ENCODE measurements around the gene RFTN1. TPM values are rescaled to one million over a fixed set of nuclear protein-coding genes. Genes with fewer than 3 reads are reported as not detected.
A peak's percentile ranks its signal among the peaks of the same experiment; 100 is the strongest.

The RFTN1 gene
- total and polyA plus RNA-seq, 10 of the 15 experiments (the other 5 are each of a cell fraction or from before 2014, with no cell fraction given): 20.6 to 213 (median 147) TPM

DNA sequence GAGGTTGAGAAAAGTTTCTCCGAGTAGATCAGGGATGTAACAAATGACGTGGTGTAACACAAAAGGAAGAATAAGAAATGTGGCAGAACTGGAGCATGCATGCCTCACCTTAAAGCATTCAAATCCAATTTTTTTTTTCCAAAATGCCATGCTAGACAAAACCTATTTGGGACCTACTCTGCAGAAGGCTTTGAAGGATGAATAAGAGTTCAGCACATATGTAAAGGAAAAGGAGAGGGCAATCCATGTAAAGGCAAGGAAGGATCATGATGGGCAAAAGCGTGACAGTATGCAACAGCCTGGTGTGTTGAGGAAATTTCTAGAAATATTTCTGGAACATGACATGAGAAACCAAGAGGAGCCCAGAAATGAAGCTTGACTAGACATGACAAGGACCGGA lies 132.1 kb downstream of the RFTN1 start (continued):
- TF ChIP-seq, protein P1, sequence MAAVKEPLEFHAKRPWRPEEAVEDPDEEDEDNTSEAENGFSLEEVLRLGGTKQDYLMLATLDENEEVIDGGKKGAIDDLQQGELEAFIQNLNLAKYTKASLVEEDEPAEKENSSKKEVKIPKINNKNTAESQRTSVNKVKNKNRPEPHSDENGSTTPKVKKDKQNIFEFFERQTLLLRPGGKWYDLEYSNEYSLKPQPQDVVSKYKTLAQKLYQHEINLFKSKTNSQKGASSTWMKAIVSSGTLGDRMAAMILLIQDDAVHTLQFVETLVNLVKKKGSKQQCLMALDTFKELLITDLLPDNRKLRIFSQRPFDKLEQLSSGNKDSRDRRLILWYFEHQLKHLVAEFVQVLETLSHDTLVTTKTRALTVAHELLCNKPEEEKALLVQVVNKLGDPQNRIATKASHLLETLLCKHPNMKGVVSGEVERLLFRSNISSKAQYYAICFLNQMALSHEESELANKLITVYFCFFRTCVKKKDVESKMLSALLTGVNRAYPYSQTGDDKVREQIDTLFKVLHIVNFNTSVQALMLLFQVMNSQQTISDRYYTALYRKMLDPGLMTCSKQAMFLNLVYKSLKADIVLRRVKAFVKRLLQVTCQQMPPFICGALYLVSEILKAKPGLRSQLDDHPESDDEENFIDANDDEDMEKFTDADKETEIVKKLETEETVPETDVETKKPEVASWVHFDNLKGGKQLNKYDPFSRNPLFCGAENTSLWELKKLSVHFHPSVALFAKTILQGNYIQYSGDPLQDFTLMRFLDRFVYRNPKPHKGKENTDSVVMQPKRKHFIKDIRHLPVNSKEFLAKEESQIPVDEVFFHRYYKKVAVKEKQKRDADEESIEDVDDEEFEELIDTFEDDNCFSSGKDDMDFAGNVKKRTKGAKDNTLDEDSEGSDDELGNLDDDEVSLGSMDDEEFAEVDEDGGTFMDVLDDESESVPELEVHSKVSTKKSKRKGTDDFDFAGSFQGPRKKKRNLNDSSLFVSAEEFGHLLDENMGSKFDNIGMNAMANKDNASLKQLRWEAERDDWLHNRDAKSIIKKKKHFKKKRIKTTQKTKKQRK (IDR thresholded peaks at IDR 0.05; ENCODE audit: low read depth, low read length): no peak
- TF ChIP-seq RELA (IDR thresholded peaks at IDR 0.05; ENCODE audit: borderline replicate concordance, partially characterized antibody) (no peak), IRF4 (IDR thresholded peaks at IDR 0.05; ENCODE audit: low read depth, low read length) (no peak)

DNA sequence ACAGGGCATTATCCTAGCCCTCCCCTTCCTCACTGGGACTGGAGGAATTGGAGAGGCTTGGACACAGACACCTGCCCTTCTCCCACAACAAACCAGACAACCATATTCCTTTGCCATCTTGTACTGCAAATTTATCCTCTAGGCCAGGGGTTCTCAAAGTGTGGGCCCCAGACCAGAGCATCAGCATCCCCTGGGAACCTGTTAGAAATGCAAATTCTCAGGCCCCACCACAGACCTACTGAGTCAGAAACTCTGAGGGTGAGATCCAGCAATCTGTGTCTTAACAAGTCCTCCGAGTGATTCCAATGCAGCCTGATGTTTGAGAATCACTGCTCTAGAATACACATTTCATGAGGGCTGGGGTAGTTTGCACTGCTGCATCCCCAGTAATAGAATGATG lies 133.1 kb downstream of the RFTN1 start:
- H3K4me2 ChIP-seq (ENCODE audit: control insufficient read depth, insufficient read depth): peak overlapping the region; percentile 67; the same call in 1 of the 2 replicates
- TF ChIP-seq MEF2B (IDR thresholded peaks at IDR 0.05; ENCODE audit: partially characterized antibody, poor library complexity, severe bottlenecking) (peak; percentile 64), DPF2 (IDR thresholded peaks at IDR 0.05) (no peak), CREM (IDR thresholded peaks at IDR 0.05; ENCODE audit: low read depth) (no peak), IRF4 (IDR thresholded peaks at IDR 0.05; ENCODE audit: low read depth, low read length) (no peak), RUNX3 (IDR thresholded peaks at IDR 0.05; ENCODE audit: low read length) (peak; percentile 54), SUZ12 (IDR thresholded peaks at IDR 0.05; ENCODE audit: unreplicated experiment) (no peak), NR2C2 (IDR thresholded peaks at IDR 0.05; ENCODE audit: borderline replicate concordance, control insufficient read depth, insufficient read length, low read depth) (no peak), POU2F2 (IDR thresholded peaks at IDR 0.05; ENCODE audit: borderline replicate concordance, low read depth, low read length) (peak; percentile 43; the same call in 1 of the 3 replicates), BCL11A (IDR thresholded peaks at IDR 0.05; ENCODE audit: low read depth, low read length) (0 out of 2 replicates have a peak, but pooled peaks have one; percentile 13)
- TF ChIP-seq, protein P2, sequence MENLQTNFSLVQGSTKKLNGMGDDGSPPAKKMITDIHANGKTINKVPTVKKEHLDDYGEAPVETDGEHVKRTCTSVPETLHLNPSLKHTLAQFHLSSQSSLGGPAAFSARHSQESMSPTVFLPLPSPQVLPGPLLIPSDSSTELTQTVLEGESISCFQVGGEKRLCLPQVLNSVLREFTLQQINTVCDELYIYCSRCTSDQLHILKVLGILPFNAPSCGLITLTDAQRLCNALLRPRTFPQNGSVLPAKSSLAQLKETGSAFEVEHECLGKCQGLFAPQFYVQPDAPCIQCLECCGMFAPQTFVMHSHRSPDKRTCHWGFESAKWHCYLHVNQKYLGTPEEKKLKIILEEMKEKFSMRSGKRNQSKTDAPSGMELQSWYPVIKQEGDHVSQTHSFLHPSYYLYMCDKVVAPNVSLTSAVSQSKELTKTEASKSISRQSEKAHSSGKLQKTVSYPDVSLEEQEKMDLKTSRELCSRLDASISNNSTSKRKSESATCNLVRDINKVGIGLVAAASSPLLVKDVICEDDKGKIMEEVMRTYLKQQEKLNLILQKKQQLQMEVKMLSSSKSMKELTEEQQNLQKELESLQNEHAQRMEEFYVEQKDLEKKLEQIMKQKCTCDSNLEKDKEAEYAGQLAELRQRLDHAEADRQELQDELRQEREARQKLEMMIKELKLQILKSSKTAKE (IDR thresholded peaks at IDR 0.05; ENCODE audit: low read depth, poor library complexity, severe bottlenecking): no peak
- TF ChIP-seq, protein P3, sequence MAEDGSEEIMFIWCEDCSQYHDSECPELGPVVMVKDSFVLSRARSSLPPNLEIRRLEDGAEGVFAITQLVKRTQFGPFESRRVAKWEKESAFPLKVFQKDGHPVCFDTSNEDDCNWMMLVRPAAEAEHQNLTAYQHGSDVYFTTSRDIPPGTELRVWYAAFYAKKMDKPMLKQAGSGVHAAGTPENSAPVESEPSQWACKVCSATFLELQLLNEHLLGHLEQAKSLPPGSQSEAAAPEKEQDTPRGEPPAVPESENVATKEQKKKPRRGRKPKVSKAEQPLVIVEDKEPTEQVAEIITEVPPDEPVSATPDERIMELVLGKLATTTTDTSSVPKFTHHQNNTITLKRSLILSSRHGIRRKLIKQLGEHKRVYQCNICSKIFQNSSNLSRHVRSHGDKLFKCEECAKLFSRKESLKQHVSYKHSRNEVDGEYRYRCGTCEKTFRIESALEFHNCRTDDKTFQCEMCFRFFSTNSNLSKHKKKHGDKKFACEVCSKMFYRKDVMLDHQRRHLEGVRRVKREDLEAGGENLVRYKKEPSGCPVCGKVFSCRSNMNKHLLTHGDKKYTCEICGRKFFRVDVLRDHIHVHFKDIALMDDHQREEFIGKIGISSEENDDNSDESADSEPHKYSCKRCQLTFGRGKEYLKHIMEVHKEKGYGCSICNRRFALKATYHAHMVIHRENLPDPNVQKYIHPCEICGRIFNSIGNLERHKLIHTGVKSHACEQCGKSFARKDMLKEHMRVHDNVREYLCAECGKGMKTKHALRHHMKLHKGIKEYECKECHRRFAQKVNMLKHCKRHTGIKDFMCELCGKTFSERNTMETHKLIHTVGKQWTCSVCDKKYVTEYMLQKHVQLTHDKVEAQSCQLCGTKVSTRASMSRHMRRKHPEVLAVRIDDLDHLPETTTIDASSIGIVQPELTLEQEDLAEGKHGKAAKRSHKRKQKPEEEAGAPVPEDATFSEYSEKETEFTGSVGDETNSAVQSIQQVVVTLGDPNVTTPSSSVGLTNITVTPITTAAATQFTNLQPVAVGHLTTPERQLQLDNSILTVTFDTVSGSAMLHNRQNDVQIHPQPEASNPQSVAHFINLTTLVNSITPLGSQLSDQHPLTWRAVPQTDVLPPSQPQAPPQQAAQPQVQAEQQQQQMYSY (CRISPR knock-in tag; IDR thresholded peaks at IDR 0.05): no peak

More for the DNA sequence above, 133.1 kb downstream of the RFTN1 start:
- ChIA-PET CTCF (interaction anchor here (1.1 to 1.7 kb wide), 2 partner anchors 50 to 136 kb away, joined by 3 read pairs; no protein-coding TSS in a partner anchor), SMC1A (ENCODE audit: uncharacterized antibody, unreplicated experiment) (interaction anchor here (0.9 to 9.9 kb wide), 16 partner anchors 8 to 137 kb away, joined by 3 to 125 read pairs (median 8); partner anchors contain the start of gene RFTN1), RAD21 (ENCODE audit: unreplicated experiment) (interaction anchor here (0.7 to 3.7 kb wide), 6 partner anchors 18 to 137 kb away, joined by 3 to 27 read pairs (median 6); no protein-coding TSS in a partner anchor), POLR2A (interaction anchor here (1.4 to 3.6 kb wide), 4 partner anchors 15 to 135 kb away, joined by 3 to 16 read pairs (median 10); no protein-coding TSS in a partner anchor)
- in situ Hi-C loops (cut with MboI): no loop called here
- peak overlapping the region; percentile 88 for H3K27ac ChIP-seq (ENCODE audit: control insufficient read depth, insufficient read depth)
- H3K4me1 ChIP-seq (ENCODE audit: control insufficient read depth, insufficient read depth, low read length): peaks cover 83% of the 10 kb centered on the region
- H3K4me3 ChIP-seq: no peak overlapping the region
- no peaks in the 10 kb centered on the region for H3K27me3 ChIP-seq (replicated peaks in 1 of 2; ENCODE audit: control insufficient read depth in 2 of 2, insufficient read depth in 2 of 2, low read length in 1 of 2)
- BruUV-seq (replicated peaks): no TSS peak
- peaks cover 54% of the 10 kb centered on the region for H3K79me2 ChIP-seq (ENCODE audit: control insufficient read depth, insufficient read depth, low read length)
- FAIRE-seq: no peak
- H2AFZ ChIP-seq (ENCODE audit: control insufficient read depth, low read depth, low read length): no peak overlapping the region
- peaks cover 20 to 26% of the 10 kb centered on the region in 2 experiments for H3K36me3 ChIP-seq (ENCODE audit: control insufficient read depth in 2 of 2, insufficient read depth in 2 of 2, low read length in 1 of 2)
- WGBS (ENCODE audit: insufficient coverage, insufficient replicate concordance, low lambda C conversion rate, missing lambda C conversion rate): 0% methylated on average over 1 of the region's 1 CpG
- H3K9ac ChIP-seq (ENCODE audit: control insufficient read depth, insufficient read depth, low read length): peak overlapping the region; percentile 12; the same call in 1 of the 2 replicates
- H3K9me3 ChIP-seq (replicated peaks; ENCODE audit: control insufficient read depth, insufficient read depth, low read length): peaks cover 9% of the 10 kb centered on the region
- intact Hi-C loops (cut with micrococcal nuclease; ENCODE audit: unreplicated experiment): no loop called here
- no peak; the same call in 2 of the 3 replicates for ATAC-seq
- no peak for DNase-seq (ENCODE audit: low read depth, low spot score)
- no peaks in the 10 kb centered on the region for H4K20me1 ChIP-seq (ENCODE audit: control insufficient read depth, insufficient read depth)
